ENCODE data around the gene POLR2H.

Gene POLR2H

DNA sequence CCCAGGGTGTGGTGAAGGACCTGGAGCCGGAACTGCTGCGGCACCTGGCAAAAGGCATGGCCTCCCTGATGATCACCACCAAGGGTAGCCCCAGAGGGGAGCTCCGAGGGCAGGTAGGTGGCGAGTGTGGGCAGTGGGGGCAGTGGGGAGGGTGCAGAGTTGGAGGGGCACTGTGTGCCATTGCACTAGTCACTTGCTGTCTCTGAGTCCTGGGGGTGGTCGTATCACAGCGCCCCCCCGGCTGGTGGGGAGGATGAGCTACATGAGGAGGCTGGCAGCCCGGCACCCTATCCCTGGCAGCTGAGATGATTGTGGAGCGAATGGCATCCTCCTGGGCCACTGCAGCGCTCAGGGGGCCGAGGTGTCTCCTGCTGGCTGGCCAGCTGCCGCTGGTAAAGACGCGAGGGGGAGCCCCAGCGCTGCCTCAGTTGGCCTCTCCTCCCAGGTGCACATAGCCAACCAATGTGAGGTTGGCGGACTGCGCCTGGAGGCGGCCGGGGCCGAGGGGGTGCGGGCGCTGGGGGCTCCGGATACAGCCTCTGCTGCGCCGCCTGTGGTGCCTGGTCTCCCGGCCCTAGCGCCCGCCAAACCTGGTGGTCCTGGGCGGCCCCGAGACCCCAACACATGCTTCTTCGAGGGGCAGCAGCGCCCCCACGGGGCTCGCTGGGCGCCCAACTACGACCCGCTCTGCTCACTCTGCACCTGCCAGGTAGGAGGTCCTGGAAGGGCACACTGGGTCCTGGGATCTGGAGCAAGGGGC is 24.7 kb downstream of the POLR2H start:
- DNase-seq (ENCODE audit: low read depth in 1 of 2, low spot score in 1 of 2), result no peak

DNA sequence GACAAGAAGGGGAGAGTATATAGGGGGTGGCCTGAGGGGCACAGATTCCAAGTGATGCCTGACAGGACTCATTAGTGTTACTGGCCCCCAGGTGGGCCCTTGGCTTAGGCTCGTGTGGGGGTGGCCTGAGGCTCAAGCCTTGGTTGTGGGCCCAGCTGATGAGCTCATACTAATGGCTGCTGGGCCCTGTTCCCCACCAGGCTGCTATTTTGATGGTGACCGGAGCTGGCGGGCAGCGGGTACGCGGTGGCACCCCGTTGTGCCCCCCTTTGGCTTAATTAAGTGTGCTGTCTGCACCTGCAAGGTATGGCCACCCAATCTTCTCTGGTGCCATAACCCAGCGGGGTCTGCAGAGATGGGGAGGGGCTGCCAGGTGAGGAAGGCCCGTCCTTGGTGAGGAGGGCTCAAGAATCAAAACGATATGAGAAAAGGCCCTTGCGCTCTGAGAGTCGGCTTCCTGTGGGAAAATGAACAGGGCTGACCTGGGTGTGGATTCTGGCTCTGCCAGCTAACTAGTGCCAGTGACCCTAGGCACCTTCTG is 25.7 kb downstream of the POLR2H start:
- DNase-seq (ENCODE audit: low read depth in 1 of 2, low spot score in 1 of 2), result no peak

DNA sequence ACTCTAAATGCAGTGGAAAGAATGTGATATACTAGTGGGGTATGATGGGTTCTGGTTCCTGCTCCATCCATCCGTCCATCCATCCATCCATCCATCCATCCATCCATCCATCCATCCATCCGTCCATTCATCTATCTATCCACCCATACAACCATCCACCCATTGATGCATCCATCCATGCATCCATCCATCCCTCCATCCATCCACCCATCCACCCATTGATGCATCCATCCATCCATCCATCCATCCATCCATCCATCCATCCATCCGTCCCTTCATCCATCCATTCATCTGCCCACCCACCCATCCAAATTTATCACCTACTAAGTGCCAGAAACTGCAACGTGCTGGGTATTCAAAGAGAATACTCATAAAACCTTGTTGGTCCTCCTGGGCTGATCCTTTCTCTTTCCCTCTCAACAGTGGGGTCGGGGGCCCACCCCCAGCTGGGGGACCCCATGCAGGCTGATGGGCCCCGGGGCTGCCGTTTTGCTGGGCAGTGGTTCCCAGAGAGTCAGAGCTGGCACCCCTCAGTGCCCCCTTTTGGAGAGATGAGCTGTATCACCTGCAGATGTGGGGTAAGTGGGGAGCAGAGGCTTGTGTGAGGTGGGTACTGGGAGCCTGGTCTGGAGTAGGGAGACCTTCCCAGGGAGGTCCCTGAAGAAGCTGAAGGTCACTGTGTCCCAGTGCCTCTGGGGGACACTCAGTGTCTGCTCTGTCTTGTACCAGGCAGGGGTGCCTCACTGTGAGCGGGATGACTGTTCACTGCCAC is 26.8 kb downstream of the POLR2H start:
- DNase-seq (ENCODE audit: low read depth in 1 of 2, low spot score in 1 of 2), result no peak

DNA sequence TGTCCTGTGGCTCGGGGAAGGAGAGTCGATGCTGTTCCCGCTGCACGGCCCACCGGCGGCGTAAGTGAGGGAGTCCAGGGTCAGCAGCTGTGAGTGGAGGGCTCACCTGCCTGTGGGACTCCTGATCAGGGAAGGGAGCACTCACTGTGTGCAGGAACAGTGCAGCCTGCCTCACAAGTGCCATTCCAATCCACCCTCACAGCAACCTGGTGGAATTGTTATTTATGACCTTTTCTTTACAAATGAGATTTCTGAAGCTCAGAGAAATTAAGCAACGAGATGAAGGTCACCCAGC is 27.4 kb downstream of the POLR2H start:
- no peak for DNase-seq (ENCODE audit: low read depth in 1 of 2, low spot score in 1 of 2)

DNA sequence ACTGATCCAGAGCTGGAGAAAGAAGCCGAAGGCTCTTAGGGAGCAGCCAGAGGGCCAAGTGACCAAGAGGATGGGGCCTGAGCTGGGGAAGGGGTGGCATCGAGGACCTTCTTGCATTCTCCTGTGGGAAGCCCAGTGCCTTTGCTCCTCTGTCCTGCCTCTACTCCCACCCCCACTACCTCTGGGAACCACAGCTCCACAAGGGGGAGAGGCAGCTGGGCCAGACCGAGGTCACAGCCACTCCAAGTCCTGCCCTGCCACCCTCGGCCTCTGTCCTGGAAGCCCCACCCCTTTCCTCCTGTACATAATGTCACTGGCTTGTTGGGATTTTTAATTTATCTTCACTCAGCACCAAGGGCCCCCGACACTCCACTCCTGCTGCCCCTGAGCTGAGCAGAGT is 27.9 kb downstream of the POLR2H start:
- no peak for DNase-seq (ENCODE audit: low read depth in 1 of 2, low spot score in 1 of 2)

DNA sequence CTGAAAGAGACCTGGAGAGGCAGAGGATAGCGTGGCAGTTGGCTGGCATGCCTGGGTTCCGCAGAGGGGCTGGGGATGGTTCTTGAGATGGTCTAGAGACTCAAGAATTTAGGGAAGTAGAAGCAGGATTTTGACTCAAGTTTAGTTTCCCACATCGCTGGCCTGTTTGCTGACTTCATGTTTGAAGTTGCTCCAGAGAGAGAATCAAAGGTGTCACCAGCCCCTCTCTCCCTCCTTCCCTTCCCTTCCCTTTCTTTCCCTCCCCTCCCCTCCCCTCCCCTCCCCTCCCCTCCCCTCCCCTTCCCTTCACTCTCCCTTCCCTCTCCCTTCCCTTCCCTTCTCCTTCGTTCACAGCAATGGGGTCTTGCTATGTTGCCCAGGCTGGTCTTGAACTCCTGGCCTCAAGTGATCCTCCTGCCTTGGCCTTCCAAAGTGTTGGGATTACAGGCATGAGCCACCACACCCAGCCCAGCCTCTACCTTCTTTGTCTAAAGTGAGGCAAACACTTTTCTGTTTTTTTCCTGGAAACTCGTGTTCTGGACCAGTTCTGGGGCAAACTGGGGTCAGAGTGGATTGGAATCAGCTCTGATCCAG is 28.5 kb downstream of the POLR2H start:
- no peak for DNase-seq (ENCODE audit: low read depth in 1 of 2, low spot score in 1 of 2)

DNA sequence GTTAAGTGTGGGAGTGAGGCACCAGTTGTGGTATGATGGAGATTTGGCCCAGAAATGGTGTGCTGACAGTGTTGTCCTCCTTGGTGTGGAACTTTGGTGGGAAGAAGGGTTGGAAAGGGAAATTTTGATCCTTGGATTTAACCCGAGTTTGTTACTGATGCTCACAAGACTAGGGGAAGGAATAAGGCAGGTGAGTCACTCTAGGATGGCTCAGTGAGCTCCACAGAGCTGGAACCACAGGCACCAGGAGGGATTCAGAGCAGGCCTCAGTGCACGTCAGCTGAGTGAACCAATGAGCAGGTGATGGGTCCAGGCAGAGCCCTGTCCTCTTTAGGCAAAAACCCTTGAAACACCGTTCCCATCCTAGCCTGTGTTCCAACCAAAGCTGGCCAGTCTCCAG is 29.8 kb downstream of the POLR2H start:
- DNase-seq (ENCODE audit: low read depth in 1 of 2, low spot score in 1 of 2), result no peak

DNA sequence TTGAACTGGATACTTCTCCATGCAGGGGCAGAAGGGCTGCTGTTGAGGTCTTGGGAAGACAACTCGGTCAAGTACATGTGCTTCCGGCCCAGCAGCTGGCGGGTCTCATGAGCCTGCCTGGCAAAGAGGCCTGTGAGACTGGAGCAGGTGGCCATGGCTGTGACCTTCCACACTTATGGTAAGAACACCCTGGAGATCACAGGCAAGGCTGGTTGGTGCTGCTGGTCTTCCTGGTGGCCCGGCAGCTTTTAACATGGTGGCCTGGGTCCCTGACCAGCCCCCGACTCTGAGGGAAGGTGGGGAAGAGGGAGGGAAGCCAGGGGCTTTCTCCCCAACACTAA is 33.8 kb downstream of the POLR2H start:
- DNase-seq (ENCODE audit: low read depth in 1 of 2, low spot score in 1 of 2), result no peak

DNA sequence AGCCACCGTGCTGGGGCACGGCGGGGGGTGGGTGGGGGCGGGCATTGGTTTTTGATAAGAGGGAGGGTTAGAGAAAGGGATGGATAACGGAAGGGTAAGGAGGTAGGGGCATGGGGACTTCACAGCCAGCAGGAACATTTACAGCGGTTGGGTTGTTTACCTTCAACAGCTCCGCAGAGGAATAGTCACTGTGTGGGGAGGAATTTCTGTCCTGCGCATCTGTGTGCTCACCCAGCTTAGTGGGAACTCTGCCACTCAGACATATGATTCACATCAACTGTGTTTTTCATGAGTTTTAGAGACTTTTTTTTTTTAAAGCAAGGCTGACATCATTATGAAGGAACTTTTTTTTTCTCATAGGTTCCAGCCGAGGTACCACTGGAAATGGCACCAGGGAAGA is 37.9 kb downstream of the POLR2H start:
- no peak for DNase-seq (ENCODE audit: low read depth in 1 of 2, low spot score in 1 of 2)

DNA sequence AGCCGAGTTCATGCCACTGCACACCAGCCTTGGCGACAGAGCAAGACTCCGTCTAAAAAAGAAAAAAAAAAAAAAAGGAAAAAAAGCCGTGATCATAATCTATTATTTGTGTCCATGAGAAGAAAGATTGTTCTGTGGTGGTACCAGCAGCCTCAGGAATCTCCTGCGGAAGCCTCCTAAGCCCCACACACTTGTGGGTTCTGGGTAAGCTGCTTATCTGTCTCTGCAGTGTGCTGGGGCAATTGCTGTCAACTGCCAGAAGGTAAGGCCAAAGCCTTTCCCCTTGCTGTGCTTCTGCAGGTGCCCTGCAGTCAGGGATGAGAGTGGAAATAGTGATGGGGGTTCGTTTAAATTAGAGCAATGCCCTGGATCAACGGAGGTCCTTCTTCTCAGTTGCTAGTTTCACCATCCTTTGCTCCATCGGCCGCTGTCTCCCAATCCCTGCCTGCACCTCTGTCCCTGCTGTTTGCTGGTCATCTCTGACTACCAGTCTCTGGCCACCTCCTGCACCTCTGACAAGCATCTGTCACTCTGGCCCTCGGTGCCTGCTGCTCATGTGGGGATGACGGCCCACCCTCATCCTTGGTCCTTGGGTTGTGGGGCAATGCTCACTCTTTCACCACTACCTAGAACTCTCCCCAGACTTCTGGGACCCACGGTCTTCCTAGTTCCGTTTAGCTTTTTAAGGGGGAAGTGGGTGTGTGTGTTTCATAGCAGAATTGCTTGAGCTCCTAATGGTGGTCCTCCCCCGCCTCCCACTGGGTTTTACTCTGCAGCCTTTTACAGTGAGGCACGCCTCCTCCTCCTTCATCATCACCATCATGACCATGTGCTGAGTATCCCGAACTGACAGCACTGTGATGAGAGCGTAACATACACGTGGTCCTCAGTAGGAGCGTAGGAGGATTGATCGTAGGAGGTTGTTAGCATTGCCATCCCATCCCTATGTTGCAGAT is 43.8 kb downstream of the POLR2H start:
- DNase-seq (ENCODE audit: low read depth in 1 of 2, low spot score in 1 of 2), result no peak

DNA sequence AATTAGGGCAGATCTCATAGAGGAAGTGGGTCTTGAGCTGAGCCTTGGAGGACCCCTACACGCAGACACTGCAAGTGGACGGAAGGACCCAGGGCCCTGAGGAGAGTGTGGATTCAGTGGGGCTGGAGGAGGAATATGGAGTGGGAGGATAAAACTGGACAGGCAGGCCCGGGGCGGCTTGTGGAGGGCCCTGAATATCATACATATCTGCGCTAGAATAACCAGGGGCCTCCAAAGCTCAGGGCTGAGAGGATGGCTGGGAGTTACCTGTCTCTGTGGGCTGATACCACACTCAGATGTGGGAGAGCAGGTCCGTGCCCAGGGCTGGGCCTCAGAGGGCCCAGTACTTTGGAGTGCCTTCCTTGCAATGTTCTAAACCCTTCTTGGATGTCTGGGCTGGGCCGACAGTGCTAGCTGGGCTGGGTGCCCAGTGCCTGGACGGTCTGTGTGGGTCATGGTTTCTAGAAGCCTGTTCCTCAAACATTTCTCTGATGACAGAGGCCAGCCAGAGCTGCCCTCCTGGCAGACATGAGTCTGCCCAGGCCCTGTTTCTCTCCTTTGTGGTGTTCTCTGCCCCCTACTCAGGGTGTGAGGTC is 47.9 kb downstream of the POLR2H start:
- DNase-seq (ENCODE audit: low read depth in 1 of 2, low spot score in 1 of 2), result no peak

DNA sequence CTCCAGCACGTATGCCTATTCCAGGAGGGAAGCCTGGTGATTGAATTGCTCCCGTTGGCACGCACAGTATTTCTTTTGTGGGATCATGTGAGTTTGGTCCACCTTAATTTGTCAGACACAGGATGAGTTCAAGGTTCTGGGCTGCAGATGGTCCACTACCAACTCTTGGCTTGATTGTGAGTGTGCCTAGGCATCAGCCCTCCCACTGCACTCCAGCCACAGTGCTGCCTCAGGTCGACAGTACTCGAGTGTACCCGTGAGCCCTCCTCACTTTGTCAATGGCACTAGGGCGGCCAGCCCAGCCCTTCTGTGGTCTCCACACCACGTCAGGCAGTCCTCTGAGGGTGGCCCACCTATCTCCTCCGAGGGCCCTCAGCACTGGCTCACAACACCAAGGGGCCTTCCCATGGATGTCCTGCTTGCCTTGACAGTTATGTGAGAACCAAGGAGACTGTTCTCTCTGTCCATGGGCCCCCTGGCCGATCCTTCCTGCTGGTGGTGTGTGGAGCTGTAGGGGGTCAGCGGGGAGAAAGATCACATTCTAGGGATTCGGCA is 48.5 kb downstream of the POLR2H start:
- no peak for DNase-seq (ENCODE audit: low read depth in 1 of 2, low spot score in 1 of 2)

DNA sequence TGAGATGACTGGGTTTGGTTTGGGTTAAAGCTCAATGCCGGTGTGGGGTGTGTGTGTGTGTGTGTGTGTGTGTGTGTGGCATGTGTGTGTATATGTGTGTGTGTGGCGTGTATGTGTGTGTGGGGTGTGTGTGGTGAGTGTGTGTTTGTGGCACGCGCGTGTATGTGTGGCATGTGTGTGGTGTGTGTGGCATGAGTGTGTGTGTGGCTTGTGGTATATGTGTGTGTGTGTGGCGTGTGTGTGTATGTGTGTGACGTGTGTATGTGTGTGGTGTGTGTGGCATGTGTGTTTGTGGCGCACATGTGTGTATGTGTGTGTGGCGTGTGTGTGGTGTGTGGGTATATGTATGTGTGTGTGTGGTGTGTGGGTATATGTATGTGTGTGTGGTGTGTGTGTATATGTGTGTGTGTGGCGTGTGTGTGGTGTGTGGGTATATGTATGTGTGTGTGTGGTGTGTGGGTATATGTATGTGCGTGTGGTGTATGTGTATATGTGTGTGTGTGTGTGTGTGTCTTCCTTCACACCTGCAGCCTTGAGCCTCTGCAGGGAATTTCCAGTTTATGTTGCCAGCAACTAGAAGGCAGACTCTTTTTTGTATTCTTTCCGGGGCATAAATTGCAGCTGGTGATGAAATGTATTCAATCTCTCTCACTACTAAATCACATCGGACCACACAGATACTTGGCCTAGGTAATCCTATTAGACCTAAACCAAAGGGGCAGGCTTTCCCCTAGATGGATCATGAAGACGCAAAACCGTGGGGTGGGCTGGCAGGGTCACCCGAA is 53.1 kb downstream of the POLR2H start:
- no peak for DNase-seq (ENCODE audit: low read depth in 1 of 2, low spot score in 1 of 2)

DNA sequence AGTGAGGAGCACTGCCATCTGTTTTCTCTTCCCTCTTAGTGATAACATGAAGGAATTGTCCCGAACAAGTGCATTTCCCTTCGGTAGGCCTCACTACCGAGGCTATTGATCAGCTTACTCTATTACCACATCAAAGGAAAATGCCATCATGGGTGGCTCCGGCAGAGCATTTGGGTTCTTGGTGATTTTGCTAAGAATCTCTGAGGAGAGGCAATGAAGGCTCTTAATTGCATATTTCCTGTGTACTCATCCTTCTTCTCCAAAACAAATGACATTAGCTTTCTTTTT is 53.6 kb downstream of the POLR2H start:
- DNase-seq (ENCODE audit: low read depth in 1 of 2, low spot score in 1 of 2), result no peak

DNA sequence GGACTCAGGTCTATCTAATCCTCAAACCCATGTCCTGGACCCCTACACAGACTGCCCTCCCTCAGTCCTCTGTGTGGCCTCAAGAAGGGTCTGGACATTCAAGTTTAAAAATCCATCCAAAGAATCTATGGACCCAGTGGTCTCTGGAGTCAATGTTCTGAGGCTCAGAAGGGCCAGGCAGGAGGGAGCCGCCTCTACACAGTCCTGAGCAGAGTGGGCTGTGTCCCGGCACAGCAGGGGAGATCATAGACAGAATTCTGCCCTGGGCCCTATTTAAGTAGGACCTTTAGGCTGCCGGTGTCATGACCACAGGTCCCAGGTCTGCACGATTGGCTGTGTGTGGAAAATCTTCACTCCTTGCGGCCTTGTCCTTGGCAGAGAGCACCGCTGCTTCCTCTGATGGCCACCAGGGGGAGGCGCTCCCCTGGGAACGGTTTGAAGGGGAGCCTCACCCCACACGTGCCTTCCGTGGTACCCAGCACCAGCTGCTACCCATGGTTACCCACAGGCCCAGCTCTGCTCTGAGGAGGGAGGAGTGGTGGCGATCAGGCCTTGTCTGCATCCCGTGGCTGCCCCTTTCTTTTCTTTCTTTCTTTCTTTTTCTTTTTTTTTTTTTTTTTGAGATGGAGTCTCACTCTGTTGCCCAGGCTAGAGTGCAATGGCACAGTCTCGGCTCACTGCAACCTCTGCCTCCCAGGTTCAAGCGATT is 56.3 kb downstream of the POLR2H start:
- DNase-seq (ENCODE audit: low read depth in 1 of 2, low spot score in 1 of 2), result peak; percentile 42 to 57

All from stimulated activated CD4-positive, alpha-beta T cell treated with anti-CD3 and anti-CD28 coated beads, Interleukin-15, amount 100 ng/mL, for 1 hour (primary cell).